ENCODE results near the gene TENT4A.
A peak's percentile ranks its signal among the peaks of the same experiment; 100 is the strongest.
"Not testable (repeated sequence)": the region's sequence is repeated elsewhere in the genome, so short reads cannot be mapped to it uniquely, and the experiment has no call there.

TENT4A gene

DNA sequence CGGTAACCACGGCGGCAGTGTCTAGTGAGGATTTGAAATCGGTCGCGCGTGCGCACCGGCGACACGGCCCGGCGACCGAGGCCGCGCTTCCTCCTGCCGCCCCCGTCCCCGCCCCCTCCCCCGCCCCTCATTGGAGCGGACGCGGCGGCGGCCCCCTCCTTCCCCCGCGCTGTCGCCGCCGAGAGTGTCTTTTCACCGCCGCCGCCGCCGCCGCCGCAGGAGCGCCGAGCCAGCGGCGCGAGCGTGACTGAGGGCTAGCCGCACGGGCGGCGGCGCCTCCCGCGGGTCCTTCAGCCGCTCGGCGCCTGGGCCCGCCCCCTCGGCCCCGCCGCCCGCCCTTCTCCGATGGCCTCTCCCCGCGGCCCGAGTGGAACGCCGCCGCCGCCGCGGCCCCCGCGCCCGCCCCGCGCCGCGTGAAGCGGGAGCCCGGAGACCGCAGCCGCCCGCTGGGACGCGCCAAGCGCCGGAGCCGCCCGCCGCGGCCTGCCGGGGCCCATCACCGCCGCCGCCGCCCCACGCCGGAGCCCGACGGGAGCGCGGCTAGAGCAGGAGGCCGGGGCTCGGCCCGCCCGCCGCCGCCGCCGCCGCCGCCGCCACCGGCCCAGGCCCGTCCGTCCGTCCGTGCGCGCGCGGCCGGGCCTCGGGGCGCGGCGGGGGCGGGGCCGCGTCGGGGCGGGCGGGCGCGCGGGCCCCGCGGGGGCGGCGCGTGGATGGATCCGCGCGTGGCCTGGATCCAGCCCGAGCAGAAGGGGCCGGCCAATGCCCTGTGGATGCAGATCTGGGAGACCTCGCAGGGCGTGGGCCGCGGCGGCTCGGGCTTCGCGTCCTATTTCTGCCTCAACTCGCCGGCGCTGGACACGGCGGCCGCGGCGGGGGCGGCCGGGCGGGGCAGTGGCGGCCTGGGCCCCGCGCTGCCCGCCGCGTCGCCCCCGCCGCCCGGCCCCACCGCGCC is at the start of gene TENT4A:
TSS of gene TENT4A (plus strand) at position 159 of the 952 bp plus-strand sequence. CDS start at position 711, 552 bp downstream.
- DNase-seq (ENCODE audit: low read depth), result no peak

DNA sequence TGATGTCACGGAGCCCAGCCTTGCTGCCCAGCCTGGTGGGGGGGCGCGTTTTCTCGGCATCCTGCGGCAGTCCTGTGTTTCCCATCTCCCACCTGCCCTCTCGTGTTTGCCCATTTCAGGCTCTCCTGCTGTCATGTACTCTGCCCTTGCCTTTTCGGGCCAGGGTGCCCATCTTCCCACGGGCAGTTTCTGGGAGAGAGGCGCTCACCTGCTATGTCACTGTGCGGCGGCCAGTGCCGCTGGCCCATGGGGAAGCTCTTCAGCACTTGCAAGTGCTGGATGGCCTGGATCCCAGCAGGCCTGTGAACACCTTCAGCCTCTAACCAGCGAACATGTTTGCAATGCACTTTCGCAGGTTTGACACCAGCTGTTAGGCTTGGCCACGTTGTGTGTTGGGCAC is 46.5 kb upstream of the TENT4A start:
- DNase-seq (ENCODE audit: low read depth), result no peak

DNA sequence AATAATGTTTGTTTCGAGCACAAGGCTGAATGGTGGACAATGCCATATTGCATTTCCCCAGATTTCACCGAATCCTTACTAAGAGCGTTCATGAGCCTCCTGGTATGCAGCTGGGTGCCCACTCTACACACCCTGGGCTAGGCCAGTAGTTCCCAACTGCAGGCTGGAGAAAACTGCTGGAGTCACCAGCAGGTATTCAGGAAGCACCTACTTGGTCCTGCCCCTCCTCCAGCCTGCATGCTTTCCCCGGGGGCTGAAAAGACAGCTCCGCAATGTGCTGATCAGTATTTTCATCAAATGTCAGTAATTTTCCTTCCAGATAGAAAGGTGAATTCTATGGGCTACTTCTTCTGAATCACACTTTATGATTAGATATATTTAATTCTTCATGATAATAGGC is 45.6 kb upstream of the TENT4A start:
- DNase-seq (ENCODE audit: low read depth), result no peak

DNA sequence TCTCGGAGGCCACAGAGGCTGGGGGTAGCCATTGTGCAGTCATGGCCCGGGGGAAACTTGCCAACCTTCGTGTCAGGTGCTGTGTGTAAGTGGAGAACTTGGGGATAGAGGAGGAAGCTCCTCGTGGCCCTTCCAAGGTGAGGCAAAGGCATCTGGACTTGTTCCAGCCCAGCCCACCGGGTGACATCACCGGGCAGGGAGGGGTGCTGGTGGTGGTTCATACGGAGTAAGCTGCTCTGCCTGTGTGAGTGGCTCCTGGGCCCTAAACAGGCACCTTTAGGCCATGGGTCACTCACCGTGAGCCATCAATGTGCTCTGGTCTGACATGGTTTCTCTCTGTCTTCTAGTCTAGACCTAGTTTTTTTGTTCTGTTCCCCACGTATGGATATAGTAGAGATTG is 44.5 kb upstream of the TENT4A start:
- DNase-seq (ENCODE audit: low read depth), result not testable (repeated sequence)

DNA sequence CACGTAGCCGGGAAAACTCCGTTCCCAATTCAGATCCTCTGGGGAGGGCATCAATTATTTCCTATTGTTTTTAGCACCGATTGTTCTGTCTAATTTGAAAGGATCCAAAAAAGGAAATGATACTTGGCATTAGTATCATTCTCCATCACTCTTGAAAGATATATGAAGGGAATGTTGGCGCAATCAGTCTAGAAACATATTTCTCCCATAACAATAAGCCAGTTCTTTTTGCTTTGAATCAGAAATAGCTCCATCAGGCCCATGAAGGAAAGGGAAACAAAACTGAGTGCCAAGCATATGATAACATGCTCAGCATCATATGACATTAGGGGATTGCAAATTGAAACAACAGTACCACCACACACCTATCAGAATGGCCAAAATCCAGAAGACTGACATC is 40.2 kb upstream of the TENT4A start:
- DNase-seq (ENCODE audit: low read depth), result no peak

DNA sequence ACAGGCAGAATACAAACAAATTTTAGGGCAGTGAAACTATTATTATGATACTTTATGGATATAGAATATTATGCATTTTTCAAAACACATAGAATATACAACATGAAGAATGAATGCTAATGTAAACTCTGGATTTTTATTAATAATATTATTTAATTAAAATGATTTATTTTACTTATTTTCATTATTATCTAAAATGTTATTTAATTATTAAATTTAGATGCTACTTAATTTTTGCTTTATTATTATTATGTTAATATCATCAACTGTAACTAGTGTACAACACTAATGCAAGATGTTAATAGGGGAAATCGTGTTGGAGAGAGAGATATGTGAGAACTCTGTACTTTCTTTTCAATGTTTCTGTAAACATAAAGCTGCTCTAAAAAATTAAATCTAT is 39.3 kb upstream of the TENT4A start:
- DNase-seq (ENCODE audit: low read depth), result no peak

DNA sequence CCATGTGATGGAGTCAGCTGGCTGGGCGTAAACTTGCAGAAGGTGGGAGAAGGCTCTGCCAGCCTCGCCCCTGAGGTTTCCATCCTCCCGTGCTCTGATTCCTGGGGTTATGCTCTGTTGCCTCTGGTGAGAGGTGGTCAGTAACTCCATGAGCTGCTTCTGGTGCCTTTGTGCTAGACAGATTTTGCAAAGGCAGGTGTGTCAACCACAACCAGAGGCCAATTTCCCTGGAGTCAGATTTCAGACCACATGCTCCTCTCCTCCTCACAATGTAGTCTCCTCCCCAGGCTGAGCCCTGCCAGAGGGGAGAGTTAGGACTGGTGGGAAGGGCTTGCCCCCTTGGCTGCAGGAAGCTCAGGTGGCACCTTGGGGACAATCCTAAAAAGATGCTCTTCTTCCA is 38.8 kb upstream of the TENT4A start:
- no peak for DNase-seq (ENCODE audit: low read depth)

DNA sequence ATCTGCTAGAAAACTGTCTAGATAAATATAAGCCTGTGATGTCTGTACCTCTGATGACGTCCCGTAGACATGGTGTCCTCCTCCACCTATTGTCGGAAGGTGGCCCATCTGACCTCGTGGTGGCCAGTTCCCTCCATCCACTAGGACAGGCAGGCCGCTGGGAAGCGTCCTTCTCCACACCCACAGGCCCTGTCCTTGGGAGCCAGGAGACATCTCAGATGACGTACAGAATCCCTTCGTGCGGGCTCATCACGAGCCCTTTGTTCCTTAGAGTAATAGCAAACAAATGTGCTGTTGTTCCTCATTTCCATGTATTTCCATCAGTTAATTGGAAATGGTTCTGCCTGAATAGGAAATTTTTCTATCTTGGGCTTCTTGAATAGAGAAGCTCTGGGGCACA is 38.3 kb upstream of the TENT4A start:
- no peak for DNase-seq (ENCODE audit: low read depth)

DNA sequence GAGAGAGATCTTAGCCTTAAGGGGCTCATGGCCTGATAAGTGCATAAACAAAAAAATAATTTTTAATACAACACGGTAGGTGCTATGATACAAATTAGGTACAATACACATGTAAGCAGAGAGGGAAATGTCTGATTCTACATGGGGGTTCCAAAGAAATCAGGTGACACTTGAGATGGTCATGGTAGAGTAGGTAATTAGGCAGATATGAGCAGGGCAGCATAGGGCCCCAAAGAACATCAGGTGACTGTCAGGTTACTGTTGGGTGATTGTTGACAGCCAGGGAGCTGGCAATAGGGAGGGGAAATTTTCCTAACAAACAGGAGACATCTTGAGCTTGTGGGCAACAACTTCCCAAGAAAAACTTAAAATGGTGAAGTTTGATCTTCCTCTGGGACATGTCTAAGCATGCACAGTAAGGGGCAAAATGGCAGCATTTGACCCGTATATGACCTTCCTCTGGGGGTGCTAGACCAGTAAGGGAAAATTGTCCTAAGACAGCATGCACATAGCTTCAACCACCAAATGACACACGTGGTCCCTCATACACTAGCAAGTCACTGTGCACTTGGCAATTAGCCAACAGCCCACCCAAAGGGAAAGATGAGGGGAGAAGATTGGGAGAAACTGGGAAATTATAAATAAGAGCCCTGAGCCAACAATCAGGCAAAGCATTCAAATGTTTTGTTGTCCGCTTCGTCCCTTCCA is 37.3 kb upstream of the TENT4A start:
- DNase-seq (ENCODE audit: low read depth), result no peak

DNA sequence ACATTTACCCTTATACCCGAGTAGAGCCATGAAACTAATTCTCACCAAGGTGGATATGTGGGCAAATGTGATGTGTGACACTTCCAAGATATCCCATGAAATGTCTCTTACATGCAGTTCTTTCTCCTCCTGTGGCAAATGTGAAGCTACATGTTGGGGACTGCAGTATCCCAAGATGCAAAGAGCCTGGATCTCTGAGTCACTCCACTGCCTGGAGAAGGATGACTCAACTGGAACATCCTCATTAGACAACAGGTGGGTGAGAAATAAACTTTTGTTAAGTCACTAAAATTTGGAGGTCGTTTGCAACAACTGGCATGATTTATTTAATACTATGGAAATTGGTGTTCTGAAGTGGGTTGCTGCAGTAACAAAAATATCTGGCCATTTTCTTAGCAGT is 36.5 kb upstream of the TENT4A start:
- no peak for DNase-seq (ENCODE audit: low read depth)

DNA sequence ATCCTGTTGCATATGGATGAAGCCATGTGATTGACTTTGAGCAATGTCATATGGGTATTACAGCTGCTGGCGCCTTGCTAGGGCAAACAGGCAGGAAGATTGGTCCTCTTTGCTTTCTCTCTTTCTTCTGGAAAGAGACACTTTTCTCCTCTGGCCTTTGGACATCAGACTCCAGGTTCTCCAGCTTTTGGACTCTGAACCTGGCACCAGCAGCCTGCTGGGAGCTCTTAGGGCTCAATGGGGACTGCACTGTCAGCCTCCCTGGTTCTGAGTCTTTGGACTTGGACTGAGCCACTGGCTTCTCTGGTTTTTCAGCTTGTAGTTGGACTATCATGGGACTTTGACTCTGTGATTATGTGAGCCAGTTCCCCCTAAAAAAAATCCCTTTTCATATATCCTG is 34.8 kb upstream of the TENT4A start:
- no peak for DNase-seq (ENCODE audit: low read depth)

DNA sequence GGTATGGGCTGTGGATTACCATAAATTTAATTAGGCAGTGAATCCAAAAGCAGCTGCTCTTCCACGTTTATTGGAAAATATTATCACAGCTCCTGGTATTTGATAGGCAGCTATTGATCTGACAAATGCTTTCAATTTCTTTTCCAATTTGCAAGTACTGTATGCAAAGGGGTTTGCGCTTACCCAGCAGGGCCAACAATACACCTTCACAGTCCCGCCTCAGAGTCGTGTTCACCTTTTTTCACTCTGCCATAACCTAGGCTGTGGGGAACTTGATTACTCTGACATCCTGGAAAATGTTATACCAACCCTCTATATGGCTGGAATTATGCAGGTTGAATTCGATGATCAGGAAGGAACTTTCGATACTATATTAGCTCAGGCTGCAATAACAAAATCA is 32.3 kb upstream of the TENT4A start:
- DNase-seq (ENCODE audit: low read depth), result no peak

DNA sequence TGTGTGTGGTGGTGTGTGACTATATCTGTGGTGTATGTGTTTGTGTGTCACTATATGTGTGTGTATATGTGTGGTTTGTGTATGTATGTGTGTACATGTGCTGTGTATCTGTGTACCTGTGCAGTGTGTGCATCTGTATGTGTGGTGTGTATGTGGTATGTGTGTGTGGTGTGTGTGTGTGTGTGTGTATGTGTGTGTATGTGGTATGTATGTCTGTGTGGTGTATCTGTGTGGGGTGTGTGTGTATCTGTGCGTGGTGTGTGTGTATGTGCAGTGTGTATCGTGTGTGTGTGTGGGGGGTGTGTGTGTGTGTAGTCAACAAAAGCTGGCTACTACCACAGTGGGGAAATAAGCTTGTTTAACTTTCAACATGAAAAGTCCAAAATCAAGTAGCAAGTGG is 31.6 kb upstream of the TENT4A start:
- no peak for DNase-seq (ENCODE audit: low read depth)

DNA sequence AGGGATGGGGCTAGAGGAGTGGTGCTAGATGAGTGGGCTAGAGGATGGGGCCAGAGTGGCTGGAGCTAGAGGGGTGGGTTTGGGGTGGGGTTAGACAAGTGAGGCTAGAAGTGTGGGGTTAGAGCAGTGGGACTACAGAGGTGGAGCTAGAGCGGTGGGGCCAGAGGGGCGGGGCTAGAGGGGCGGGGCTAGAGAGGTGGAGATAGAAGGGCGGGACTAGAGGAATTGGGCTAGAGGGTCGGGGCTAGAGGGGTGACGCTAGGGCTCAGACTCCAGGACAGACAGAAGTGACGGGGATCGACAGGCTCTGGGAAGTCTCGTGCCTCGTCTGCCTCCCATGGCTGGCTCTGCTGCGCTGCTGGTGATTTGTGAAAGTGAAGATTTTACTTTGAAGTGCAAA is 31.0 kb upstream of the TENT4A start:
- no peak for DNase-seq (ENCODE audit: low read depth)

DNA sequence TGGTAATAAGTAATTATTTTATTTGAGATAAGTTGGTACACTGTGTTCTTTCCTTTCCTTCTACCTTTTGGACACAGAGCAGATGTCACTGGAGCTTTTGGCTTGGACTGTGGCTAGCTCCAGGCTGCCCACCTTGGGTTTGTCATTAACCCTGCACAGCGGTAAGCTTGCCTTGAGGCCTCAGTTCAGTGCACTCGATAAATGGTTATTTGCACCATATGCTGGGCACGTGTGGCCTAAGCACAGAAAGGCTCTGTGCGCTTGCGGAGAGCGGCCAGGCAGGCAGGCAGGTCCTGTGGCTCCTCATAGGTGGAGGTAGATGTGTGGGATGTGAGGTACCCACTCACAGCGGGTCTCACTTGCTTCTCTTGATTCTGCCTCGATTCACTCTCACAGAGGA is 30.0 kb upstream of the TENT4A start:
- no peak for DNase-seq (ENCODE audit: low read depth)

DNA sequence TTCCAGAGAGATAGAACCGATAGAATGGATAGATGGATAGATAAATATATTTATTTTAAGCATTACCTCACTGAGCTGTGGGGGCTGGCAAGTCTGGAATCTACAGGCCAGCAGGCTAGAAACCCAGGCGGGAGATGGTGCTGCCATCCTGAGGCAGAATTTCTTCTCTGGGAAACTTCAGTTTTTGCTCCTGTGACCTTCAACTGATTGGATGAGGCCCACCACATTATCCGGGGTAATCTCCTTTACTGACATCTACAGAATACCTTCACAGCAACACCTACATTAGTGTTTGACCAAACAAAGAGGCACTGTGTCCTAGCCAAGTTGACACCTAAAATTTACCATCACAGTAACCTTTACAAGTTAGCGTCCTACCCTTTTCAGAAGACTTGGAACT is 29.2 kb upstream of the TENT4A start:
- DNase-seq (ENCODE audit: low read depth), result no peak

DNA sequence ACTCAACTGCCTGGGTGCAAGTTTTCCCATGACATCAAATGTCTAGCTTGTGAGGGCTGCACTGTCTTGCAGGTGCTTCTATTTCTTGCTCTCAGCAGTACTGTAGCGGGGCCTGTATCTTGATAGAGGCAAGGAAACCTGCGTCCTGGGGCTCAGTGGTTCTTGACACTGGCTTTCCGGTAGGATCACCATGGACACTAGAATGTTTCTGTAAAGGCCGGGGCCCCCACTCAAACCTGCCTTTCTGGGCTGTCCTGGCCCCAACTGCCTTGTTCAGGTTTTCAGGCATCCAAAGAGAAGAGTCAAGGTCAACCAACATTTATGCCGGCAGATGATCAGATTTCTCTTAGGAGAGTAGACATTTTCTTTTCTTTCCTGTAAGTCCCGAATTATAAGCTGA is 26.7 kb upstream of the TENT4A start:
- no peak for DNase-seq (ENCODE audit: low read depth)

DNA sequence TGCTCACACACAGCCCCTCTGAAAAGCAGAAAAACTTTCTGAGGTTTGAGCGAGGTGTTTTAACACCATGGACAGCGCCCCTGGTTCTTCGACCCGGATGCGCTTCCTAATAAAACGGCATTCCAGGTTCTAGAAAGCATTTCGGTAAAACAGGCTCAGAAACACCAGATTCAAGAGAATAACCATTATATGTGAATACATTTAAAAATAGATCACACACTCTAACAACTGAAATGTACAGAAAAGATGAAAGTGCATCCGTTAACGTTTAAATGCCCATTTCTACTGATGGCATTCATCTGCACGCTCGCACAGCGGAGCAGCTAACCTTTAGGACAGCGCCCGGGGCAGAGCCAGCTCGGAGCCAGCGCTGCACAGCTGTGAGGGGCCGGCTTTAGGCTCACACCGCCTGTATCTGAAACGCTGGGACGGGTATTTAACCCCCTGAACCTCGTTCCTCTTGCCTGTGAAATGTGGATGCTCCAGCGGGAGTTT is 26.3 kb upstream of the TENT4A start:
- peak; percentile 23 for DNase-seq (ENCODE audit: low read depth)

DNA sequence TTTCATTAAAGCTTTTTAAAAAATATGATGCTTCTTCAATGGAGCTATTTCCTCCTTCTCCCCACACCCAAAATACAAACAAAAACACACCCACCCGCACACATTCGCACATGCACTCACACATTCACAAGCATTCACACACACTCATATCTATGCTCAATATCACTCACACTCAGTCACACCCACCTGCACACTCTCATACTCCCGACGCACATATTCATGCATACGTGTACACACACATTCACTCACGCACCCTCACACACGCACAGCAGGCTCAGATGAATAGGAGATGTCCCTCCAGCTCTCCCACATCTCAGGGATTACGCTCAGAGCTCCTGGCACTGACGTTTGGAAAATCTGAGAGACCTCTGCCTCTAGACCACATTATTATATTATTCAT is 25.7 kb upstream of the TENT4A start:
- DNase-seq (ENCODE audit: low read depth), result no peak

DNA sequence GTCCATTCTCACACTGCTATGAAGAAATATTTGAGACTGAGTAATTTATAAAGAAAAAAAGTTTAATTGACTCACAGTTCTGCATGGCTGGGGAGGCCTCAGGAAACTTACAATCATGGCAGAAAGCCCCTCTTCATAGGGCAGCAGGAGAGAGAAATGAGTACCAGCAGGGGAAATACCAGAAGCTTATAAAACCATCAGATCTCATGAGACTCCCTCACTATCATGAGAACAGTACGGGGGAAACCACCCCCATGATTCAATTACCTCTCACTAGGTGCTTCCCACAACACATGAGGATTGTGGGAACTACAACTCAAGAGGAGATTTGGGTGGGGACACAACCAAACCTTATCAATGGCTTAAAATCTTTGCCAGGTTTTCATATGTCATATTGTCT is 20.3 kb upstream of the TENT4A start:
- DNase-seq (ENCODE audit: low read depth), result no peak

DNA sequence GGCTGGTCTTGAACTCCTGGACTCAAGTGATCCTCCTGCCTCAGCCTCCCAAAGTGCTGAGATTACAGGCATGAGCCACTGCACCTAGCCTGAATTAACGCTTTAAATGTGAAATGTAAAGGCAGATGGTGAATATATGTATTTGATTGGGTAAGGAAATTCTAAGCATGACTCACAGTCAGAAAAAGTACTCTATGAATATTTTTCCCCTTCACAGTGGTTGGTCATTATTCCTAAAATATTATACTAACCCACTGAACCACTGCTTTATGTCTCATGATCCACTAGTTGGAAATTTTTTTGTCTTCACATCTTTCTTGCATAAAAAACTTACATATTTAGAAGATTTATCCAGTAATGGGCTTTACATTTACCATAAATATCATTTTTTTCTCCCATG is 14.5 kb upstream of the TENT4A start:
- no peak for DNase-seq (ENCODE audit: low read depth)

DNA sequence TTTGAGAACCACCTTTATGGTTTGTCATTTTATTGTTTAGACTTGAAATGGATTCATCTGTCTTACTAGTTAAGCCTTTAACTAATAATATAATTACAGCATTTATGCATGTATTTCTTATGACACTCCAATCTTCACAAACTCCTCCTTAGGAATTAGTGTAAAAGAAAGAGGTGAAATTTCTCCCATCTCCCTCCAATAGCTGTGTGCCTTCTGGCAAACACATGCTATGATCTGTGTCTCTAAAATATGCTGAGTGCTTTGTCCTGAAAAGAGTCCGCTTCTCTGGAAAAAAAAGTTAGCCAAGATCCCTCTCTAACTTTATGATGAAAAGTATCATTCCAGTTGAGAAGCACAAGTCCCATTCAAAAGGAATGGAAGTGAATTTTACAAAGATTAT is 13.9 kb upstream of the TENT4A start:
- DNase-seq (ENCODE audit: low read depth), result no peak

DNA sequence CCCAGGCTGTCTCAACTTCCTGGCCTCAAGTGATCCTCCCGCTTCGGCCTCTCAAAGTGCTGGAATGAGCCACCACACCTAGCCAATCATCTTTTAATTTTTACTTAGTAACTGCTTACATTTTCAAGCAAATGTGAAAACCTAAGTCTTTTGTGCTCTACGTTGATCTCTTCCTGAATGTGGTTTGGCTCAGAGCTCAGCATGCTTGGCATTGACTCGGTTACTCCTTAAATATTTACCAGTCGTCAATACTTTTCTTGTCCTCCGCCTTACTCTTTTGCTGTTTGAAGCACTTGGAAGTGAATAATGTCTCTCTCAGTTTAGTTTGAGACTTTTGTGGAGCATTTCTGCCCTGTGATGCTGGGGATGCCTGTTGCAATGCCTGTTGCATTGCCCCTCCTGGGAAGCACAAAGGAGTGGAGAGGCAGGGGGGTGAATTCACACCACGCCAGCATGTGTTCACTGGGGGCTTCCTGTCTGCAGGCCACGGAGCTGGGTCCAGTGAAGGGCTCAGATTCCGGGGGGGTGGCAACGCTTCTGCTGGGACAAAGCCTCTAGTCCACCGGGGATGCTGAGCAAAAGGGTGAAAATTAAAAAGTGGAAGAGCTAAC is 13.1 kb upstream of the TENT4A start:
- no peak for DNase-seq (ENCODE audit: low read depth)
